22Rv1 (cell line): ENCODE results near the gene PLA2G6.

Experiments
- ZFX ChIP-seq: fragments of 450-650 bp; IDR thresholded peaks from 2 replicates; pipeline ENCODE4 v1.6.1; 2017; ENCODE audit warnings: antibody characterized with exemption, borderline replicate concordance
- TF ChIP-seq, protein P1 (sequence below): fragments of 450-650 bp; IDR thresholded peaks from 2 replicates; pipeline ENCODE4 v1.5.1; 2017; ENCODE audit warnings: mild to moderate bottlenecking

DNA sequence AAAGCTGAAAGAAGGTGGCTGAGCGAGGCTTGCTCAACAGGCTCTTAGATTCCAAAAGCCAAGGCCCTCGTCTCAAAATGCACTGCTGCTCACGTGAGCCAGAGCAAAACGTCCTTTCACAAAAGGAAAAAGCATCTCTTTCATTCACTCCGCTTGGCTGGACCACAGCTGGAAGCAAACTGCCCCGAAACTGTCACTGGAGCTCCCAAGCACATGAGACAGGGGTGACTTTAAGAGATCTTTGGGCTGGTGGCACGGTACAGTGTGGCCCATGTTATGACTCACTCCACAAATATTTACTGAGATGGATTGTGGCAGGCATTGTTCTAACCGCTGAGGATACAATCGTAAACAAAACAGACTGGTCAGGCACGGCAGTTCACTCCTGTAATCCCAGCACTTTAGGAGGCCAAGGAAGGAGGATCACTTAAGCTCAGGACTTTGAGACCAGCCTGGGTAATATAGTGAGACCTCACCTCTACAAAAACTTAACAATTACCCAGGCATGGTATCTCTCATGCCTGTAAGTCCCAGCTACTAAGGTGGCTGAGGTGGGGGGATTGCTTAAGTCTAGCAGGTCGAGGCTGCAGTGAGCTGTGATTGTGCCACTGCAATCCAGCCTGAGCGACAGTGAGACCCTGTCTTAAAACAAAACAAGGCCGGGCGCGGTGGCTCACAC lies 3.6 kb downstream of the PLA2G6 start:
- TF ChIP-seq, protein P1, sequence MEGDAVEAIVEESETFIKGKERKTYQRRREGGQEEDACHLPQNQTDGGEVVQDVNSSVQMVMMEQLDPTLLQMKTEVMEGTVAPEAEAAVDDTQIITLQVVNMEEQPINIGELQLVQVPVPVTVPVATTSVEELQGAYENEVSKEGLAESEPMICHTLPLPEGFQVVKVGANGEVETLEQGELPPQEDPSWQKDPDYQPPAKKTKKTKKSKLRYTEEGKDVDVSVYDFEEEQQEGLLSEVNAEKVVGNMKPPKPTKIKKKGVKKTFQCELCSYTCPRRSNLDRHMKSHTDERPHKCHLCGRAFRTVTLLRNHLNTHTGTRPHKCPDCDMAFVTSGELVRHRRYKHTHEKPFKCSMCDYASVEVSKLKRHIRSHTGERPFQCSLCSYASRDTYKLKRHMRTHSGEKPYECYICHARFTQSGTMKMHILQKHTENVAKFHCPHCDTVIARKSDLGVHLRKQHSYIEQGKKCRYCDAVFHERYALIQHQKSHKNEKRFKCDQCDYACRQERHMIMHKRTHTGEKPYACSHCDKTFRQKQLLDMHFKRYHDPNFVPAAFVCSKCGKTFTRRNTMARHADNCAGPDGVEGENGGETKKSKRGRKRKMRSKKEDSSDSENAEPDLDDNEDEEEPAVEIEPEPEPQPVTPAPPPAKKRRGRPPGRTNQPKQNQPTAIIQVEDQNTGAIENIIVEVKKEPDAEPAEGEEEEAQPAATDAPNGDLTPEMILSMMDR: no peak
- no peak for TF ChIP-seq ZFX
